GM21786 (cell line): Measurements from ENCODE around the gene NCOA5.
"Not testable (repeated sequence)": the region's sequence is repeated elsewhere in the genome, so short reads cannot be mapped to it uniquely, and the experiment has no call there.

Source experiments
- ATAC-seq: cut with Tn5 transposase; IDR thresholded peaks from one replicate; pipeline ENCODE4 v1.9.1; 2021; ENCODE audit not compliant: unreplicated experiment

The NCOA5 gene

DNA sequence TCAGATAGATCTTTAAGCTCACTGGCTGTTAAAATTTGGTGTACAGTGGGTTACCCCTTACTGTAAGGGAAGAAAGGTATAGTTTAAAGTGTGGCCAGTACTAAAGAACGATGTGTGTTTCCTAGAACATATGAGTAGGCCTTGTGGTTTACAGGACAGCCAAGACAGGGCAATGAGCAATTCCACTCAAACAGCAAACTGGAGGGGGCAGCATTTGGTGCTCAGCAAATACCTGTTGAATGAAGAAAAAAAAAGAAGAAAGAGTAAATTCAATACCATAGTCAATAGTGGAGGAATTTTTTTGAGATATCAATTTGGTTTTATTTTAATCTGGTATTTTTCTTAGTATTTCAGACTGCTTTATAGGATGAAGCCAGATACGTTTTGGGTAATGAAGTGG is 3.8 kb upstream of the NCOA5 start:
- ATAC-seq: no peak

GRCh38 chr20:46091622-46092535 is 2.1 kb upstream of the NCOA5 start:
- ATAC-seq: not testable (repeated sequence)

DNA sequence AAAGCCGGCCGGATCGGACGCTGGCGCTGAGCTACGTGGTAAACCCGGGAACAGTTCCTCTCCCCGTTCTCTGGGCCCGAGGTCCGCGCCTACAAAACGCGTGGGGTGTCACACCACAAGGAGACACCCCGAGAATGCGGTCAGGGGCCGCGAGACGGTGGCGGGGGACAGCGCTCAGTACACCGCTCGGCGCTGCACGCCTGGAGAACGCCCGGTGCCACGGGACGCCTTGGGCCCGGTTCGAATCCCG is 670 bp downstream of the NCOA5 start:
- peak; percentile 16 for ATAC-seq

- no peak for ATAC-seq
These were observed 1.2 kb downstream of the NCOA5 start for GRCh38 chr20:46088409-46089166.

- ATAC-seq: no peak
These were observed 2.6 kb downstream of the NCOA5 start for GRCh38 chr20:46087161-46087560.

DNA sequence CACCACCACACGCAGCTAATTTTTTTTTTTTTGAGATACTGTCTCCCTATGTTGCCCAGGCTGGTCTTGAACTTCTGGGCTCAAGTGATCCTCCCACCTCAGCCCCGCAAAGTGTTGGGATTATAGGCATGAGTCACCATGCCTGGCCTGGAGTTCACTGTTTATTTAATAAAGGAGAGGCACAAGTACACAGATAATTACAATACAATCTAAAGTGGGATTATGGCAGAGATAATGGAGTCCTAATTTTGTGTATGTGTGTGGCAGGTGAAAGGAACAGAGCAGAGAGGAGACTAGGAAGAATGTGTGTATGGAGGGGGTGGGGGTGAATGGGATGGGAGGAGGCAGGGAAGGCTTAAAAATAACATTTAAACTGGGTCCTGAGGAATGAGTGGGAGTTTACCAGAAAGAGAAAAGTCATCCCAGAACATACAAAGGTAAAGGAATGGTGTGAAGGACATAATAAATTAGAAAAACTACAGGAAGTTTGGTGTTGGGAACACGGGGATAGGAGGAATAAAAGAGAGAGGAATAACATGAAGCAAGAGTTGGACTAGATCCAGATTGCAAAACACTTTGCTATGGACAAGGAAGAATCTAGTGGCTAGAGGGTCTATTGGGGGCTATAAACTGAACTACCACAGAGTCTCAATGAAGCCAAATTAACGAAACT is 4.4 kb downstream of the NCOA5 start:
- no peak for ATAC-seq

GRCh38 chr20:46084805-46085178 is 5.0 kb downstream of the NCOA5 start:
- ATAC-seq: no peak

DNA sequence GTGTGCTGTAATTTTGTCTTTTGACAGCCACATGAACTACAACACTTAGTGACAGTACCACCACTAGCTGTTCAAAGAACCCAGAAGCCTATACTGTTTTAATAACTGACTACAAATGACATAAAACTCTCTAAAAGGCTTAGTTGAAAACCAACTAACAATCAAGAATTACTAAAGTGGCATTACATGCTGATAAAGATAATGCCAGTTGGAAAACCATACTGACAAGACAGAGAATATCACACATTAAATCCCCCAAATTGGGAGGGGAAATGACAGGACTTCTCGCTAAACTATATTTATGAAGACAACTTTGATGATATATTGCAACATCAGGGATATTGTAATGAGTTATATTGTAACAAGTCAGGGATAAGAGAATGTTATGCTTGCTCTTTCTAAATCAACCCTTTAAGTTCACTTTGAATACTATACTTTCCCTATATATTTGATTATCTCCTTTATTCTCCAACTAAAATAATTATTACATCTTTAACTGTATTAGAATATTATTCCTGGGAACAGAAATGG is 6.2 kb downstream of the NCOA5 start:
- no peak for ATAC-seq

DNA sequence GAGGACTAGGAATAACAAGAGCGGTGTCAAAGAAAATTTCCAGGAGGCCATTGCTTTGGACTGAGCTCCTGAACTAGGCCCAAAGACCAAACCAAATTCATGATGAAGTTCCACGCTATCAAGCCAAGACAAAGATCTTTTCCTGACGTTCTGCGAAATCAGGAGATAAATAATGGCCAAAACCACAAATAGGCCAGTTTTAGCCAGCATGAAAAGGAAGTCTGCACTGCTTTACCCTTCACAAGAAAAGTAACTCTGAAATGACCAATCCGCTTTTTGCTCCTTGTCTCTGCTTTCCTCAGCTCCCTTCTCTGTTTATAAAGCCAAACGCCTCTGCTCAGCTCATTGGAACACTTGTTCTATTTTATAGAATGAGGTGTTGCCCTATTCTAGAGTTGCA is 6.7 kb downstream of the NCOA5 start:
- no peak for ATAC-seq

GRCh38 chr20:46081074-46081473 is 8.7 kb downstream of the NCOA5 start:
- ATAC-seq: no peak

GRCh38 chr20:46078954-46079353 is 10.8 kb downstream of the NCOA5 start:
- no peak for ATAC-seq

DNA sequence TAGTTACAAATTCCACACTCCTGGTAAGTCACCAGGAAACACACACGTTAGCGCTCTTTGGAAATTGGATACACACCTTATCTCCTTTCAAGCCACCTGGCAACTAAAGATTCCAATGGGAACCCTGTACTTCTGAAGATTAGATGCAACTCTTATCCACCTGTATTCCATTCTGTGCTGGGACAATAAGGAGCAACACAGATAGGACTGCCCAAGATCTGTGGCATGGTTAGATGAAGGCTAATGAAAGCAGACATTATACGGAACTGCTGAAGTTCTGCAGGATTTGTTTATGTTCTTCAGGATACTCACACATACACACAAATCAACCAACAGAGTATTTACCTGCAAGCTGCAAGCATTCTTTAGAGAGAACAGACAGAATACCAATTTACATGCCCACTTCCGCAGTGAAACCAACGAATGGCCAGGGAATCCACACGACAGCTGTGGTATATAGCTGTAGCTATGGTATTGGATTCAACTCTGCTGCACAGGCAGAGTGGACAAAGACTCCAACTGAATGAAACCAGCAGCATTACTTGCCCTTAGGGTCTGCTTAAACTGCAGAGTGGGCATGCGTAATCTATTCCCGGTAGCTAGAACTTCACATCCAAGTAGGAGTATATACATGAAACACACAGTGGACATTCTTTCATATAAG is 12.0 kb downstream of the NCOA5 start:
- ATAC-seq: no peak

DNA sequence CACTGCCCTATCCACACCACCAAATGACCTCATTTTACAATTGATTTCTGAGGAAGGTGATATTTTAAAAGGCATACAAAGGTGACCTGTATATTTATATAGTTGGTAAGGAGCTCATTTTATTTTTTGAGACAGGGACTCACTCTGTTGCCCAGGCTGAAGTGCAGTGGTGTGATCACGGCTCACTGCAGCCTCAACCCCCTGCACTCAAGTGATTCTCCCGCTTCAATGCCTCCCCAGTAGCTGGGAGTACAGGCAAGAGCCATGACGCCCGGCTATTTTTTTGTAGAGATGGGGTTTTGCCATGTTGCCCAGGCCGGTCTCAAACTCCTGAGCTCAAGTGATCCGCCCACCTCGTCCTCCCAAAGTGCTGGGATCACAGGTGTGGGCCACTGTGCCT is 13.0 kb downstream of the NCOA5 start:
- no peak for ATAC-seq

GRCh38 chr20:46074006-46074405 is 15.8 kb downstream of the NCOA5 start:
- no peak for ATAC-seq

GRCh38 chr20:46073443-46073842 is 16.3 kb downstream of the NCOA5 start:
- ATAC-seq: no peak

- ATAC-seq: no peak
These were observed 16.7 kb downstream of the NCOA5 start for GRCh38 chr20:46073024-46073423.

- ATAC-seq: no peak
These were observed 18.2 kb downstream of the NCOA5 start for GRCh38 chr20:46071573-46071972.

DNA sequence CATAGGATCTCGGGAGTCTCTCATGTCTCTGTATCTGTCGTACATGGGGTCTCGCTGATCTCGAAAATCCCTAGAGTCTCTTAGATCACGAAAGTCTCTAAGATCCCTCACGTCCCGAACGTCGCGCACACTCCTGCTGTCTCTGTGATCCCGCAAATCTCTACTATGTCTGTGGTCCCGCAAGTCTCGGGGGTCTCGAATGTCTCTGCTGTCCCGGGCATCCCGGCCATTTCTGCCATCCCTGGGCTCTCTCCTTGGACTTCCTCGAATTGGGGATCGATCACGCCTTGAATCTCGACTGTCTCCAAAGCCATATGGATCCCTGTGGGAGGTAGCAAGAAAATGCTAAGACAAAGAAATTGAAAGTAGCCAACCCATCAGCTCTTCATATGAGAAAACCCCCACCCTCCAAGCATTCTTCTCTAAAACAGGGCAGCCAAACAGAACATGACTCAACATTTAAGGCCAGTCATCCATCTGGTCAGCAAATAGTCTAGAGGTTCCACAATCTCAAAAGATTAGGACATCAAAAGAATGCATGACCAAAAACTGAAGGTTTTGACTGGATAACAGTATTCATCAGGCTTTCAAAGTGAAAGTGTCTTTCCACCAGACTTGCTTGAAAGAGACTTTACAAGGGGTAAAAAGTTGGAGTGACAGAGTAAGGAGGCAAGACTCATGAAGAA is 19.4 kb downstream of the NCOA5 start:
- no peak for ATAC-seq

GRCh38 chr20:46065691-46066090 is 24.1 kb downstream of the NCOA5 start:
- ATAC-seq: no peak

DNA sequence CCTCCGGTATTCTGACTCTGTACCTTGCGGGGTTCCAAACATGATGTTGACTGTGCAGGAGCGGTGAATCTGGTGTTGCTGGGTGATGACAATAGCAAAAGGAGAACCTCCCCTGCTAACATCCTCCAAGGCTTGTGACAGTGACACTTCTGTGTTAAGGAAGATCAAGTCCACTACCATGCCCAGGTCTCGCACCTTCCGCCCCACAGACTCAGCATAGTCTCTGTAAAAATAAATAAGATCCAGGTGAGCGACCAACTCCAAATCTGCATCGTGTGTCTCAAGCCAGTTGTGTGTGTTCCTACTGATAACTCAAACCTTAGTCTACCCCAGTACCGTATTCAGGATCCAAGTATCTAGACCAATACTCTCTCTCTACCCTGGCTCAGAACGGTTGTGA is 24.8 kb downstream of the NCOA5 start:
- ATAC-seq: no peak

DNA sequence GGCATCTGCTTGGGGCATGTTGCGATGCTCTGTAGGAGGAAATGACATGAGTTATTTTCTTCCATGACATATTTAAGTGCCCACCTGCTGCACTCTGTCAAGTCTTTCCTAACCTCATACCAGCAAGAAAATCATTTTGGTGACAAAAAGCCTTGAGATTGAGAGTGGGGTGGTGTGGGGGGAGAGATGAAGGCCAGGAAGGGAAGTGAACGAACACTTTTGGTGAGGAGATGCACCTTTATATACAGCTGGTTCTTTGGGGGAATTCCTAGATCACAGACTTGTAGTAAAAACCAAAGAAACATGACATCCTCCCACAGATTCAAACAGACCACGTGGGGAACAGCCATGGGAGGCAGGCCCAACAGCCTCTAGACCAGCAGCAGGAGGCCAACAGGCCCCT is 26.1 kb downstream of the NCOA5 start:
- no peak for ATAC-seq
